ENCODE data around the gene PUSL1.

PUSL1 gene, protein sequence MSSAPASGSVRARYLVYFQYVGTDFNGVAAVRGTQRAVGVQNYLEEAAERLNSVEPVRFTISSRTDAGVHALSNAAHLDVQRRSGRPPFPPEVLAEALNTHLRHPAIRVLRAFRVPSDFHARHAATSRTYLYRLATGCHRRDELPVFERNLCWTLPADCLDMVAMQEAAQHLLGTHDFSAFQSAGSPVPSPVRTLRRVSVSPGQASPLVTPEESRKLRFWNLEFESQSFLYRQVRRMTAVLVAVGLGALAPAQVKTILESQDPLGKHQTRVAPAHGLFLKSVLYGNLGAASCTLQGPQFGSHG

DNA sequence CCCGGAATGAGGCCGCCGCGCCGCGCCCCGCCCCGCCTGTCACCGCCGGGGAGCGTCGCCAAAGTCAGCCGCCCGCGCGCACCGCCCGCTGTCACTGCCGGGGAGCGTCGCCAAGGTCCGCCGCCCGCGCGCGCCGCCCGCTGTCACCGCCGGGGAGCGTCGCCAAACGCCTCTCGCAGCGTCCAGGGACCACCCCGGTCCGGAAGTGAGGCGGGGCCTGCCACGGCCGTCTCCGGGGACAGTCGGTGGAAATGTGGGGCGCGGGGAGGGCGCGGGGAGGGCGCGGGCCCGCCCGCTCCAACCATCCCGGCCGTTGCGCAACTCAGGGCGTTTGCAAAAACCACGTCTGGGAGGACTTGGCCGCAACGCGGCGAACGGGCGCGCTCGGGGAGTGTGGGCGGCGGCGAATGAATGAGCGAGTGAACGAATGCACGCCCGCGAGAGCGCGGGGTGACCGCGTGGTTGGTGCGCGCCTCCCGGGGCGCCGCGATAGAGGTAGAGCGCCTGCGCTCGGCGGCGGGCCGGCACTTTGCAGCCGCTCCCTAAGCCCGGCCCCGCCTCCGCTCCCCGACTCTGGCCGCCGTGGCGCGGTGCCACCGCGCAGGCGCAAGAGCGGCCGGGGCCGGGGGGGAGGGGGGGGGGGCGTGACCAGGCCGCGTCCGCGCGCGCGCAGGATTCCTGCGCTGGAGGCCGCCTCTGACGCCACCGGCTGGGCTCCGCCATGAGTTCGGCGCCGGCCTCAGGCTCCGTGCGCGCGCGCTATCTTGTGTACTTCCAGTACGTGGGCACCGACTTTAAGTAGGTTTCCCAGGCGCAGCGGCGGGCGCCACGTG, at the start of gene PUSL1, which contains the start of gene ACAP3:
Gene PUSL1 (plus strand): TSS at position 675 of the 833 bp plus-strand sequence. CDS start 47 bp downstream, at position 722.
Gene ACAP3 (minus strand): TSS at position 8 of the 833 bp plus-strand sequence. CDS start 115 bp downstream, outside the sequence.
- TF ChIP-seq GATA3 (IDR thresholded peaks at IDR 0.05; ENCODE audit: low read depth, low read length) (no peak), GATA2 (IDR thresholded peaks at IDR 0.05; ENCODE audit: low read depth, low read length) (no peak)

DNA sequence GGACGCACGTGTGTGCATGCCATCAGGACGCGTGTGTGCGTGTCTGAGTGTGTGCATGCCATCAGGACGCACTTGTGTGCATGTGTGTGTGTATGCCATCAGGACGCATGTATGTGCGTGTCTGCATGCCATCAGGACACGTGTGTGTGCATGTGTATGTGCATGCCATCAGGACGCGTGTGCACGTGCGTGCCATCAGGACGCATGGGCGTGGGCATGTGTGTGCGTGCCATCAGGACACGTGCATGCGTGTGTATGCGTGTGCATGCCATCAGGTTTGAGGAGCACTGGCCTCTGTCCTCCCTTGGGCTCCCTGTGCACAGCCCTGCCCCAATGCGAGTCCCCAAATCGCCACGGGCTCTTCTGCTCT, 49.3 kb upstream of the PUSL1 start:
- TF ChIP-seq GATA2 (IDR thresholded peaks at IDR 0.05; ENCODE audit: low read depth, low read length) = no peak
- no peak for TF ChIP-seq GATA3 (IDR thresholded peaks at IDR 0.05; ENCODE audit: low read depth, low read length)

DNA sequence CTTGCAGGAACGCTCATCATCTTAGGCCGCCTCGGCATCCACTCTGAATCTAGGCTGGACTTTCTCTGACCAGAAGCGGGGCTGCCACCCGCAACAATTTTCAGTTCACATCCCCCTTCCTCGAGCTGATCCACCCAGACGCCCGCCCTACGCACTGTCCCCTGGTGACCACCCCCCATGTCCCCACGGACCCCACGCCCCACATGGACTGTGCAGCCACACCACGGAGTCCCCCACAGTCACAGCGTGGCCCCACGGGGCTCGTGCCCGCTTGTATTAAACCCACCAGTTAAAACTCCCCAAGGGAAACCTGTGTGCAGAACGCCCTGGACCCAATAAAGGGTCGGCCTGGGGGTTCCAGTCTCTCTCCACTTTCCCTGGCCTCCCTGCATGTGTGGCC, 48.9 kb upstream of the PUSL1 start:
- TF ChIP-seq GATA3 (IDR thresholded peaks at IDR 0.05; ENCODE audit: low read depth, low read length) (no peak), GATA2 (IDR thresholded peaks at IDR 0.05; ENCODE audit: low read depth, low read length) (no peak)

DNA sequence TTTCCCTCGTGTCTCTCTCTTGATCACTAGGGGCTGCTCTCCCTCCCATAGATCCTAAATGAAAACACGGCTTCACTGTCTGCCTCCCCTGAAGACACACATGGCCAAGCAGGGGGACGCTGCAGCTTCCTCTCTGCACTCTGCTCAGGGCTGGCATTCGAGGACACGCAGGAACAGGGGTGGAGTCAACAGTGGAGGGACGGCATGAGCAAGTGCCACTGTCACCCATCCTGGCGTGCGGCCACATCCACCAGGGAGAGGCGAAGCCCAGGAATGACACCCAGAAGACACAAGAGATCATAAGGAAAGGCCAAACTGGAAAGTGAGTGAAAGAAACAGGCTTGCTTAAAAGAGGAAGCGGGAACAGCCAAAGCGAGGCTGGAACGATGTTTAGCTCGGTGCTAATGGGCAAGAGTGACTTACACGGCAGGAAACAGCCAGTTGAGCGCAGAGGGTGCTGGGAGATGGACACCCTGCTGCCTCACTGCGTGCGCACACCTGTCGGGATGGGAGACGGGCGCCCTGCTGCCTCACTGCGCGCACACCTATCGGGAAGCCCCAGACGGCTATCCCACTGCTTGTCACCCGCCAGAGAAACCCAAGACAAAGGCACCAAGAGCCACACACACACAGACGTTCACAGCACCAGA, 48.3 kb upstream of the PUSL1 start:
- TF ChIP-seq GATA2 (IDR thresholded peaks at IDR 0.05; ENCODE audit: low read depth, low read length) (no peak), GATA3 (IDR thresholded peaks at IDR 0.05; ENCODE audit: low read depth, low read length) (no peak)

DNA sequence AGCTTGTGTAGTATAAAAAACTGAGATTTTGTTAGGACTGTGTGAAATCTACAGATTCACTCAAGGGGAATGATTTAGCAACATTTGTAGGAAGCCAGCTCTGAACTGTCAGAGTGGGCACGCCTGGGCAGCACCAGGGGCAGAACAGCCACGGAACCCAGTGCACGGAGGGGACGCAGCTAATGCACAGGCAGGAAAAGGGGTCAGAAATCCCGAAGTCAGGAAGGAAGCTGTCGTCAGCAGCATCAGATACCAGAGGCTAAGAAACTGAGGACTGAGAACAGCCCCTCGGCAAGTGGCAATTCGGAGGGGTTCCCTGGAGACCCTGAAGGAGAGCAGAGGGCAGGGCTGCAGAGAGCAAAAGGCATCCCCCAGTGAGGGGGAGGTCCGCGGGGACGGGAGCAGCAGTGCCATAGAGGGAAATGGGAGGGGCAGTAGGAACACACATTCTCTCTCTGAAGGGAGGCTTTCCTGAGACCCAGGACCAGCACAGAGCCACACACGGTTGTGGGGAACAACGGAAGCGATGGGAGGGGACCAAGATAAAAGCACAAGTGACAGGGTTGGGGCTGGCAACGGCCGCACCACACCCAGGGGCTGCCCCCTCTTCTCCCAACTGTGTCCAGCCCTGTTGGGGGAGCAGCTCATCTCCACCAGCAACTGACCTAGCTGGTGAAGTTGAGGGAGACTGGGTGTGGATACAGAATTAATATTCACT, 47.4 kb upstream of the PUSL1 start:
- no peak for TF ChIP-seq GATA3 (IDR thresholded peaks at IDR 0.05; ENCODE audit: low read depth, low read length)
- no peak for TF ChIP-seq GATA2 (IDR thresholded peaks at IDR 0.05; ENCODE audit: low read depth, low read length)

DNA sequence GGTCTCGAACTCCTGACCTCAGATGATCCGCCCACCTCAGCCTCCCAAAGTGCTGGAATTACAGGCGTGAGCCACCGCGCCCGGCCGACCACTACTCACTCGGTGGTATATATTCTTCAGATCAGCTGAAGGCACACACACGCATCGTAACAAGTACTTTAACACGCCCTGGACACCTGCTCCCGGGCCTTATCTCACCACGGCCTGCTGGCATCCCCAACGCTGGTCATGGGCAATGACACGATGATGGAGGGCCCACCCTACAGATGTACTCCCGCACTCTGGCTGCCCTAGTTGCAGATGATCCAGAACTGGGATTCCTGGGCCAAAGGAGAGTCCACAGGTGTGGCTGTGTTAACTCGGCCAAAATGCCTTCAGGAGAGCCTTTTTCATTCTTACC, 46.3 kb upstream of the PUSL1 start:
- TF ChIP-seq GATA2 (IDR thresholded peaks at IDR 0.05; ENCODE audit: low read depth, low read length) (no peak), GATA3 (IDR thresholded peaks at IDR 0.05; ENCODE audit: low read depth, low read length) (no peak)

DNA sequence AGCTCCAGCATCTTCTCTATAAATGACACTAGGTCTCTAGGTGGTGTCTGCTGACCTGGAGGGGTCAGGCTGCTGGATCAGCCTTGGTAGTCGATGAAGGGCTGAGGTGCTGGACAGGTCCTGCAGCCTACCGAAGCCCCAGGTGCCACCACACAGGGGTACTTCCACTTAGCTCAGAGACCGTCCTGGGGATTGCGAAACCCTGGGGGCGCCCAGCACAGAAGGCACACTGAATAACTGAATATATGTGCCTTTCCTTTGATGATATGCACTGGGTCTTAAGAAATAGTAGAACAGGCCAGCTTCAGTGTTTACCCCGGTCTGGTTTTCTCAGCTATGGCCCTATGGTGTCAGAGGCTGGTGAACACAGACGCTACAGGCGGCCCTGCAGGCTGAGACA, 45.6 kb upstream of the PUSL1 start:
- TF ChIP-seq GATA3 (IDR thresholded peaks at IDR 0.05; ENCODE audit: low read depth, low read length) (no peak), GATA2 (IDR thresholded peaks at IDR 0.05; ENCODE audit: low read depth, low read length) (no peak)

DNA sequence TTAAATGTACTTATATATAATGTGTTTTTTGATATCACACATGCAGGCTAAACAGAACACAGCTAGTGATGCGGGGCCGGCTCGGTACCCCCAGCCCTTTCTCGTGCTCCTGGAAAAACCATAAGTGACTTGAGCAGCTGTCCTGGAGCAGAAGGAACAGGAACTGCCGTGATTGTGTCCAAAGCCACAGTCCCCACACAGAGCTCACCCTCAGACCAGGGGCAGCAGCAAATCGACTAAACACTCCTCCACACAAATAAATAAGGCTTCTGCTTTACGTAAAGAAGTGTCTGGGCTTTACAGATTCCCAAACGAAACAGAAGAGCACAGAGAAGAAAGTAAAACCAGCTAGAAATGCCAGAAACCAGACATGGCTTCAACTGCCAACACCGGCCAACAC, 44.4 kb upstream of the PUSL1 start:
- TF ChIP-seq GATA3 (IDR thresholded peaks at IDR 0.05; ENCODE audit: low read depth, low read length) (no peak), GATA2 (IDR thresholded peaks at IDR 0.05; ENCODE audit: low read depth, low read length) (no peak)

DNA sequence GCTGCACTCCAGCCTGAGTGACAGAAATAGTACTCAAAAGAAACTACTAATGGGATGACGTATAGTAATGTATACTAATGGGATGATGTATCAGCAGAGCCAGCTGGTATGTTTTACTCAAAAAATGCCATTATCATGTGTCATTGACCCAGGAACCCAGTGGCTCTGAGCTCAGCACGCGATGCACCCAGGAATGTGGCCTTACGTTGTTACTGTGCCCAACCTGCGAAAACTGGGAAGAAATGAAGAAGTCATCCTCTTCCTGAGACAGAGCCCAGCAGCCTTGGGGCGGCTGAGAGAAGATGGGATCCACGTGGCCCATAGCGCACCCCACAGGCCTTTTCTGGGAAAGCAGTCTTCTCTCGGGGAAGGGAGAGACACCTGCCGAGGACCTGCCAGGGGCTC, 43.5 kb upstream of the PUSL1 start:
- TF ChIP-seq GATA3 (IDR thresholded peaks at IDR 0.05; ENCODE audit: low read depth, low read length) = no peak
- no peak for TF ChIP-seq GATA2 (IDR thresholded peaks at IDR 0.05; ENCODE audit: low read depth, low read length)

DNA sequence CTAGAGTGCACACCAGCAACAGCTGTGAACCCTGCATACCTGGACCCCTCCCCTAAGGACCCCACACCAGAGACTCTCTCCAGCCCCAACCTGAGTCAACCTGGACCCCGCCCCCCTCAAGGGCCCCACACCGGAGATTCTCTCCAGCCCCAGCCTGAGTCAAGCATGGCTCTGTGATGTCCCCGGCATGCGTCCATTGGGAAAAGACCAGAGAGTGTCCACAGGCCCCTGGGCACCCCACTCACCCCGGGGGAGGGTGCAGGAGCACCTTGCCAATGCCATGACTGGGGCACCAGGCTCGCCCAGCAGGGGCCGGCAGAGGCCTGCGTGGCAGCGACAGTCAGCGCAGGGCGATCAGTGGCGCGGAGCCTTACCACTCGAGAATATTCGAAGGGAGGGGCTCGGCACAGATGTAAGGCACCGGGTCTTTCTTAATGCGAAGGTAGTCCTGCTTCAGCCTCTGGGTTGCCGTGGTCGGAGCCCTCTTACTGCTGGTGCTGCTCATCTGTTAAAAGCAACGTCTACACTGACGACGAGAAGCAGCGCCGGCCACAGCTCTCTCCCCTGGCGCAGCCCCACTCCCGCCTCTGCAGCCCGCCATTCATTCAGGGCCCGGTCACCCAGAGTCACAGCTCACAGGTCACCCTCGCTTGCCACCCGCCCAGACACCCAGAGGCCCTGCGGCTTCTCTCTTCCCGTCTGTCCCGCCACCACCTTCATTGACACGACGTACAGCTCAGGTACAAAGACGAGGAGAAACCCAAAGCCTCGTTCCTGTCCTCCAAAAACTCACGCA, 40.7 kb upstream of the PUSL1 start:
- no peak for TF ChIP-seq GATA3 (IDR thresholded peaks at IDR 0.05; ENCODE audit: low read depth, low read length)
- no peak for TF ChIP-seq GATA2 (IDR thresholded peaks at IDR 0.05; ENCODE audit: low read depth, low read length)

DNA sequence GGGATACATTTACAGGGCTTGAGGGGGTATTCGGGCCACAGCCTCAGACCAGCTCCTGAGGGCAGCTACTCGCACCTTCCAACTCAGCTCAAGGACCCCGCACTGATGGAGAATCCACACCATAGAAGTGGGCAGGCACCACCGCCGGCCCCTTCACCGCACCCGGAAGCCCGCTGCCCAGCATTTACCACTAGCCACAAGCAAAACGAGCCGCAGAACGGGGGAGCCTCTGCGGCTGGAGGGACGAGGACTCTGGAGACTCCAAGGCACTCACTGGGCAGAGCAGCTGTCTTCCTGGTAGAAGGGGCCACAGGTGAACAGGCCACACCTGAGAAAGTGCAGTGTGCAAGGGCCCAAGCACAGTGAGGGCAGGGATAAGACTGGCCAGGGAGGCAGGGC, 40.1 kb upstream of the PUSL1 start:
- TF ChIP-seq GATA2 (IDR thresholded peaks at IDR 0.05; ENCODE audit: low read depth, low read length) (no peak), GATA3 (IDR thresholded peaks at IDR 0.05; ENCODE audit: low read depth, low read length) (no peak)

DNA sequence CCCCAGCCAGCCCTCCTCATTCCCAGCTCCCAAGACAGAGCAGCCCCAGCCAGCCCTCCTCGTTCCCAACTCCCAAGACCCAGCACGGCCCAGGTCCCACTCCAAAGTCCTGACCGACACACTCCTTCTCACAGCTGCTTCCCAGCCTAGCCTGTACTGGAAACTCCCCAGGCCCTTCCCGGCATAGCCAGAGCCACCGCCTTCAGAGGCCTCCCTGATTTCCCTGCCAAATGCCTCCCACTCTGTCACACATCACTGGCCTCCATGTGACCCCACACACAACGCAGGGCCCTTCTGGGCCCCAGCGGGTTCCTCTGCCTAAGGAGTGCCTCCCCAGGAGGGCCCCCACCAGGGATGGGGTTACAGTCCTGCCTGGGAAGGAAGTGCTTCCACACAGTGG, 37.6 kb upstream of the PUSL1 start:
- TF ChIP-seq GATA2 (IDR thresholded peaks at IDR 0.05; ENCODE audit: low read depth, low read length) (no peak), GATA3 (IDR thresholded peaks at IDR 0.05; ENCODE audit: low read depth, low read length) (no peak)

Data from SH-SY5Y (cell line).